ENCODE data around the gene ELAC1. TPM values are rescaled to one million over a fixed set of nuclear protein-coding genes. Genes with fewer than 3 reads are reported as not detected.
"Not testable (repeated sequence)": the region's sequence is repeated elsewhere in the genome, so short reads cannot be mapped to it uniquely, and the experiment has no call there.

ELAC1 gene
- total RNA-seq, 1 donor from 2014 or later = 7.6 TPM

DNA sequence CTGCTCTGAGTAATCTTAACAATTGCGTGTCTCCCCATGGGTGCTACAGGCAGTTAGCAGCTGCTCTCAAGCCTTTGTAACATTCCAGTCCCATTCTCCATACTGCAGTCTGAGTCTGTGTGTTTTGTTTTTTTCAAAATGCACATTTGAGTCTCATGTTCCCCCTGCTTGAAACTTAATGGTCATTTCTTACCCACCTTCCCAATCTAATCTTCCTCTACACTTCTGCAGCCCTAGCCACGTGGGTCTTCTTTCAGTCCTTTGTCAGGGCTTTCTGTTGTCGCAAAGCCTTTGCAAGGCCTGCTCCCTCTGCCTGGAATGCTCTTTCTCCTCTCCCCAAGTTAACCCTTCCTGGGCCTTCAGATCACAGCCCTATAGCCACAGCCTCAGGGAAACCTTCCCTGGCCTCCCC, 24.5 kb downstream of the ELAC1 start:
- Histone ChIP-seq H3K4me3 (ENCODE audit: insufficient read depth, low read depth, low read length) (no peak overlapping the region), H3K4me2 (ENCODE audit: low read length) (no peak overlapping the region), H3K27me3 (ENCODE audit: insufficient read depth, low read length) (no peaks in the 10 kb centered on the region), H3K4me1 (ENCODE audit: insufficient read depth, low read length) (no peaks in the 10 kb centered on the region), H3K27ac (ENCODE audit: low read depth, low read length) (no peak overlapping the region), H3K36me3 (ENCODE audit: insufficient read depth, low read length) (no peaks in the 10 kb centered on the region), H3K9ac (ENCODE audit: low read length) (no peak overlapping the region), H3K79me2 (ENCODE audit: insufficient read depth, low read length) (no peaks in the 10 kb centered on the region), H4K20me1 (ENCODE audit: insufficient read depth, low read length) (no peaks in the 10 kb centered on the region), H2AFZ (ENCODE audit: low read depth, low read length) (no peak overlapping the region), H3K9me3 (ENCODE audit: insufficient read depth, low read depth, low read length) (no peaks in the 10 kb centered on the region)
- no peaks in the 10 kb centered on the region for H3K27me3 Mint-ChIP-seq (ENCODE audit: low read depth, unreplicated experiment)
- TF ChIP-seq EZH2 (IDR thresholded peaks at IDR 0.05; ENCODE audit: insufficient read depth, low read length) = no peak
- no peak for TF ChIP-seq CTCF (IDR thresholded peaks at IDR 0.05; ENCODE audit: insufficient read depth, low read depth, low read length)
- H3K36me3 Mint-ChIP-seq (ENCODE audit: low read depth, unreplicated experiment) = no peaks in the 10 kb centered on the region
- no peaks in the 10 kb centered on the region for H3K9me3 Mint-ChIP-seq (ENCODE audit: unreplicated experiment)
- peaks cover 7% of the 10 kb centered on the region for H3K4me1 Mint-ChIP-seq (ENCODE audit: low read depth, unreplicated experiment)
- peak overlapping the region; percentile 29 for H3K27ac Mint-ChIP-seq (ENCODE audit: unreplicated experiment)
- FAIRE-seq = no peak
- DNase-seq (ENCODE audit: low read depth) = no peak
- no peak overlapping the region for H3K4me3 Mint-ChIP-seq (ENCODE audit: unreplicated experiment)

DNA sequence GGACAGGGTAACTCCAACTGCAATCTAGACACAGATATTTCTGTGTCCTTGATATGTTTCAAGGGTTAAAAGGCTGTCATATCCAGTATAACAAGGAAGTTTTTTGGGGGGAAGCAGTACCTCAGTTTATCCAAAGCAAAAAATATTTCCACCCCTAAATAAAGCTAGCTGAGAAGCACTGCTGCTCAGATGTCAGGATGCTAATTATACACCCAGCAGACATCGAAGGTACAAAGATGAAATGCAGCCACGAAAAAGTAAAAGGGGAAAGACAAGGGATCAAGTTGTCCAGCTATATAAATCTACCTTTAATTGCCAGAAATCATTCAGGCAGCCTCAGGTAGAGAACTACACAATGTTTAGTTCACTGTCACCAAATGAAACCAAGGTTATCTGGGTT, 26.2 kb downstream of the ELAC1 start:
- Mint-ChIP-seq H3K4me3 (ENCODE audit: unreplicated experiment) (no peak overlapping the region), H3K27me3 (ENCODE audit: low read depth, unreplicated experiment) (no peaks in the 10 kb centered on the region), H3K9me3 (ENCODE audit: unreplicated experiment) (peaks cover 2% of the 10 kb centered on the region), H3K27ac (ENCODE audit: unreplicated experiment) (no peak overlapping the region), H3K36me3 (ENCODE audit: low read depth, unreplicated experiment) (no peaks in the 10 kb centered on the region), H3K4me1 (ENCODE audit: low read depth, unreplicated experiment) (peaks cover 7% of the 10 kb centered on the region)
- H2AFZ ChIP-seq (ENCODE audit: low read depth, low read length) = no peak overlapping the region
- H3K79me2 ChIP-seq (ENCODE audit: insufficient read depth, low read length) = no peaks in the 10 kb centered on the region
- H3K27ac ChIP-seq (ENCODE audit: low read depth, low read length) = no peak overlapping the region
- DNase-seq (ENCODE audit: low read depth) (no peak), FAIRE-seq (no peak)
- H3K36me3 ChIP-seq (ENCODE audit: insufficient read depth, low read length) = no peaks in the 10 kb centered on the region
- TF ChIP-seq CTCF (IDR thresholded peaks at IDR 0.05; ENCODE audit: insufficient read depth, low read depth, low read length) (no peak), EZH2 (IDR thresholded peaks at IDR 0.05; ENCODE audit: insufficient read depth, low read length) (no peak)
- H3K4me3 ChIP-seq (ENCODE audit: insufficient read depth, low read depth, low read length) = no peak overlapping the region
- no peaks in the 10 kb centered on the region for H3K27me3 ChIP-seq (ENCODE audit: insufficient read depth, low read length)
- no peak overlapping the region for H3K9ac ChIP-seq (ENCODE audit: low read length)
- H3K4me2 ChIP-seq (ENCODE audit: low read length) = no peak overlapping the region
- no peaks in the 10 kb centered on the region for H3K4me1 ChIP-seq (ENCODE audit: insufficient read depth, low read length)
- no peaks in the 10 kb centered on the region for H4K20me1 ChIP-seq (ENCODE audit: insufficient read depth, low read length)
- no peaks in the 10 kb centered on the region for H3K9me3 ChIP-seq (ENCODE audit: insufficient read depth, low read depth, low read length)

- H2AFZ ChIP-seq (ENCODE audit: low read depth, low read length); H3K36me3 Mint-ChIP-seq (ENCODE audit: low read depth, unreplicated experiment); DNase-seq (ENCODE audit: low read depth); H3K36me3 ChIP-seq (ENCODE audit: insufficient read depth, low read length); H3K27me3 ChIP-seq (ENCODE audit: insufficient read depth, low read length); H3K4me3 ChIP-seq (ENCODE audit: insufficient read depth, low read depth, low read length); H3K27ac Mint-ChIP-seq (ENCODE audit: unreplicated experiment); H3K4me3 Mint-ChIP-seq (ENCODE audit: unreplicated experiment); H3K79me2 ChIP-seq (ENCODE audit: insufficient read depth, low read length); H4K20me1 ChIP-seq (ENCODE audit: insufficient read depth, low read length); FAIRE-seq; H3K4me1 Mint-ChIP-seq (ENCODE audit: low read depth, unreplicated experiment); H3K27ac ChIP-seq (ENCODE audit: low read depth, low read length); H3K9me3 ChIP-seq (ENCODE audit: insufficient read depth, low read depth, low read length); H3K4me1 ChIP-seq (ENCODE audit: insufficient read depth, low read length); H3K27me3 Mint-ChIP-seq (ENCODE audit: low read depth, unreplicated experiment); H3K9ac ChIP-seq (ENCODE audit: low read length); H3K4me2 ChIP-seq (ENCODE audit: low read length); H3K9me3 Mint-ChIP-seq (ENCODE audit: unreplicated experiment): not testable (repeated sequence)
Measured at GRCh38 chr18:51003174-51003573, 35.3 kb downstream of the ELAC1 start.

Measured in astrocyte (in vitro differentiated cells and primary cell).